ENCODE results near the gene LAMA2.

DNA sequence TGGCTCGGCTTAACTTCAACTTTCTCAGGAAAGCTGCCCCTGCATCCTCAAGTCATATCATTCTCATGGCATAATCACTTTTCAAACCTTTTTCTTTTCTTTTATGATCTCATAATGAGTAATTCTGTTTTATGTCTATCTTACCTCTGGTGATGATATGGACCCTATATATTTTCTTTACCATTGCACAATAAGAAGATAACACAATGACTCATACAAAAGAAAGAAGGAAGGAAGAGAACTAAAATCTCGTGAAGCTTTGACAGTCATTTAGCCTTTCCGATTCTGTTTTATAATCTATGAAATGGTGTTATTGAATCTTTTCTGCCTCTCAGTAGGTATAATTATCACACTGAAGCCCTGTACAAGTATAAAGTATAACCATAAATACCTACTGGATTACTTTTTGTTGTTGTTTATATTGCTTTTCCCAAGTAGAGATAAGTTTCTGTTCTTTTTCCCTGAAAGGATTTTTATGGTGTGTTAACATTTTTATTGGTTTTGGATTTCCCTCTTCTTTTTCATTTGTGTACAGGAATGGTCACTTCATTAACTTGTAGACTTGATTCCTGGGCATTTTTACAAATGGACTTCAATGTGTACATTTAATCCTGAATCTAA is 300.9 kb downstream of the LAMA2 start:
- TF ChIP-seq, protein P1, sequence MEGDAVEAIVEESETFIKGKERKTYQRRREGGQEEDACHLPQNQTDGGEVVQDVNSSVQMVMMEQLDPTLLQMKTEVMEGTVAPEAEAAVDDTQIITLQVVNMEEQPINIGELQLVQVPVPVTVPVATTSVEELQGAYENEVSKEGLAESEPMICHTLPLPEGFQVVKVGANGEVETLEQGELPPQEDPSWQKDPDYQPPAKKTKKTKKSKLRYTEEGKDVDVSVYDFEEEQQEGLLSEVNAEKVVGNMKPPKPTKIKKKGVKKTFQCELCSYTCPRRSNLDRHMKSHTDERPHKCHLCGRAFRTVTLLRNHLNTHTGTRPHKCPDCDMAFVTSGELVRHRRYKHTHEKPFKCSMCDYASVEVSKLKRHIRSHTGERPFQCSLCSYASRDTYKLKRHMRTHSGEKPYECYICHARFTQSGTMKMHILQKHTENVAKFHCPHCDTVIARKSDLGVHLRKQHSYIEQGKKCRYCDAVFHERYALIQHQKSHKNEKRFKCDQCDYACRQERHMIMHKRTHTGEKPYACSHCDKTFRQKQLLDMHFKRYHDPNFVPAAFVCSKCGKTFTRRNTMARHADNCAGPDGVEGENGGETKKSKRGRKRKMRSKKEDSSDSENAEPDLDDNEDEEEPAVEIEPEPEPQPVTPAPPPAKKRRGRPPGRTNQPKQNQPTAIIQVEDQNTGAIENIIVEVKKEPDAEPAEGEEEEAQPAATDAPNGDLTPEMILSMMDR (IDR thresholded peaks at IDR 0.05; ENCODE audit: low read depth, low read length), result no peak
- no peak for TF ChIP-seq EZH2phosphoT487 (IDR thresholded peaks at IDR 0.05; ENCODE audit: low read depth)
